ENCODE data around the gene XNDC1N.
"Not testable (repeated sequence)": the region's sequence is repeated elsewhere in the genome, so short reads cannot be mapped to it uniquely, and the experiment has no call there.

DNA sequence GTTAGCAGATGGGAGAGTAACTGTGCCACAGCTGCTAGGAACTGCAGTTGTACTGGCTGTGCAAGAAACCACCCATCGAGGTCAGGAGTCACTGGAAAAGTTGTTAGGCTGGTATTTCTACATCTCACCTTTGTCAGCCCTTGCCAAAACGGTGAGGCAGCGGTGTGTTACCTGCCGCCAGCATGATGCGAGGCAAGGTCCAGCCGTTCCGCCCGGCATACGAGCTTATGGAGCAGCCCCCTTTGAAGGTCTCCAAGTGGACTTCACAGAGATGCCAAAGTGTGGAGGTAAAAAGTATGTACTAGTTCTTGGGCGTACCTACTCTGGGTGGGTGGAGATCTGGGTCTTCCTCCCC is 16.4 kb downstream of the XNDC1N start:
- TF ChIP-seq, protein P1, sequence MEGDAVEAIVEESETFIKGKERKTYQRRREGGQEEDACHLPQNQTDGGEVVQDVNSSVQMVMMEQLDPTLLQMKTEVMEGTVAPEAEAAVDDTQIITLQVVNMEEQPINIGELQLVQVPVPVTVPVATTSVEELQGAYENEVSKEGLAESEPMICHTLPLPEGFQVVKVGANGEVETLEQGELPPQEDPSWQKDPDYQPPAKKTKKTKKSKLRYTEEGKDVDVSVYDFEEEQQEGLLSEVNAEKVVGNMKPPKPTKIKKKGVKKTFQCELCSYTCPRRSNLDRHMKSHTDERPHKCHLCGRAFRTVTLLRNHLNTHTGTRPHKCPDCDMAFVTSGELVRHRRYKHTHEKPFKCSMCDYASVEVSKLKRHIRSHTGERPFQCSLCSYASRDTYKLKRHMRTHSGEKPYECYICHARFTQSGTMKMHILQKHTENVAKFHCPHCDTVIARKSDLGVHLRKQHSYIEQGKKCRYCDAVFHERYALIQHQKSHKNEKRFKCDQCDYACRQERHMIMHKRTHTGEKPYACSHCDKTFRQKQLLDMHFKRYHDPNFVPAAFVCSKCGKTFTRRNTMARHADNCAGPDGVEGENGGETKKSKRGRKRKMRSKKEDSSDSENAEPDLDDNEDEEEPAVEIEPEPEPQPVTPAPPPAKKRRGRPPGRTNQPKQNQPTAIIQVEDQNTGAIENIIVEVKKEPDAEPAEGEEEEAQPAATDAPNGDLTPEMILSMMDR (IDR thresholded peaks at IDR 0.05 in 4 of 5, conservative IDR thresholded peaks at IDR 0.05 in 1 of 5) = not testable (repeated sequence)
- TF ChIP-seq POLR2A (IDR thresholded peaks at IDR 0.05) = not testable (repeated sequence)

Measured in gastrocnemius medialis (tissue), 4 donors.